ENCODE measurements around the gene TUBGCP6.
A peak's percentile ranks its signal among the peaks of the same experiment; 100 is the strongest.

The TUBGCP6 gene

GRCh38 chr22:50190941-50191741 is 53.7 kb downstream of the TUBGCP6 start:
- no peak for DNase-seq

DNA sequence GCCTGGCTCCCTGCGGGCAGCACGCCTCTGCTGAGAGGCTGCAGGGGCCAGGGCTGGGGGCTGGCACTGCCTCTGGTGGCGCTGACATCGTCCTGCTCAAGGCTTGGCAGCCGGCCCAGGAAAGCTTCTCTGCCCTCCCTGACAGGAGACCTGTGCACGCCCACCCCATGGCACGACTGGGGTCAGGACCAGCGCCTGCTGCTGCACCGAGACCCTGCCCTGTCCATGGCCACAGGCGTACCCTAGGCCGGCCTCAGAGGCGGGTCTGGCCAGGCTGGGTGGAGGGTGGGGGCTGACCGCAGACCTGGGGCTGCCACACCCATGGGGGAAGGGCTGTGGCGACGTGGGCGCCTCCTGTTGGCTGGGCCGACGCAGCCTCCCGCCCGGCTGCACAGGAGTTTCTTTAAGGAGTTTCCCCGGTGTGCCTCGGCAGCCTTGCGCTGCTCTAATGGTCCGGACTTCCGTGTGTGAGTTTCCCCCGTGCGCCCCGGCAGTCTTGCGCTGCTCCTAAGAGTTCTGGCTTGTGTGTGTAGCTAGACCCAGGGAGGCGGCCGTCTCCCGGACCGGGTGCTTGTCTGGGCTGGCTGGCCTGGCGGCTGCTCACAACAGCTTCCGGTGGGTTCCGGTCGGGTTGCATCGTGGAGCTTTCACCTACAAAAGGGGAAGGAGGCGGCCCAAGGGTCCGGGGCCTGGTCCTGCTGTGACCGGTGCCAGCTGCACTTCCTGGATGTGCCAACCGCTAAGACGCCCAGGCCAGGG is 54.5 kb downstream of the TUBGCP6 start:
- peak; percentile 28 for DNase-seq

DNA sequence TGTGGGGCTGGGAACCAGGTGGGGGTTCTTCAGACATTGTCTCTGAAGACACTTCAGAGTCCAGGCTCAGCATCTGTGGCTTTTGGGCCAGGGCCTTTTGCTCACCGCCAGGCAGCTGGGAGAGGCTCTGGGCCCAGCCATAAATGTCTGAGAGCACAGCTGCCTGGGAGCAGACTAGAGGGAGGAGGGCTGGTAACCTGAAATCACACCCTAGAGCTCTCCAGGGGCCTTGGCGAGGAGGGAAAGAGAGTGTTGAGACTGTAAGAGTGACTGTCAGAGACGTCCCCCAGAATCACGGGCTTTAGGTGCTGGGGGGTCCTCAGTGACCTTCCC is 55.0 kb downstream of the TUBGCP6 start:
- DNase-seq: no peak

DNA sequence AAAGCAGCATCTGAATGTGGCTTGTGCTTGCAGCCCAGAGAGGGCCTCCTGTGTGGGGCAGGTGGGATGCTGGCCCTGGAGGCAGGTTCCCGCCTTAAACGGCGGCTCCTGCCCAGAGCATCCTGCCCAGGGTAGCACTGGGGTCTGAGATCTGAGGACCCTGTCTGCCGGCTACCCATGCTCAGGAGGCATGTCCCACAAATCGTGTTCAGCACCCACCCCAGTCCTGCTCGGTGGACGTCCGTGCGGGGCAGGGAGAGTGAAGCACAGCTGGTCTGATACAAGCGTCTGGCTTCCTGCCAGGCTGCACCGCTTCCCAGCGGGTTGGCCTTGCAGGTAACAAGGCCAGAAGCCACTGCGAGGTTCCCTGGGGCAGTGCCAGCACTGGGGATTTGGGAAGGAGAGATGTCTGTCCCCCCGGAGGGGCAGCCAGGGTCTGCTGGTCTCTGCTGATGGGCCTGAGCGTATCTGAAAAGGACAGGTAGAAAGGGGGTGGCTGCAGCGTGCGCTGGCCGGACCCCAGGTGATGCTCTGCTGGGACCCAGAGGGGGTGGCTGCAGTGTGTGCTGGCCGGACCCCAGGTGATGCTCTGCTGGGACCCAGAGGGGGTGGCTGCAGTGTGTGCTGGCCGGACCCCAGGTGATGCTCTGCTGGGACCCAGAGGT is 55.5 kb downstream of the TUBGCP6 start:
- no peak for DNase-seq

- DNase-seq: no peak
Measured at GRCh38 chr22:50188356-50188755, 56.5 kb downstream of the TUBGCP6 start.

DNA sequence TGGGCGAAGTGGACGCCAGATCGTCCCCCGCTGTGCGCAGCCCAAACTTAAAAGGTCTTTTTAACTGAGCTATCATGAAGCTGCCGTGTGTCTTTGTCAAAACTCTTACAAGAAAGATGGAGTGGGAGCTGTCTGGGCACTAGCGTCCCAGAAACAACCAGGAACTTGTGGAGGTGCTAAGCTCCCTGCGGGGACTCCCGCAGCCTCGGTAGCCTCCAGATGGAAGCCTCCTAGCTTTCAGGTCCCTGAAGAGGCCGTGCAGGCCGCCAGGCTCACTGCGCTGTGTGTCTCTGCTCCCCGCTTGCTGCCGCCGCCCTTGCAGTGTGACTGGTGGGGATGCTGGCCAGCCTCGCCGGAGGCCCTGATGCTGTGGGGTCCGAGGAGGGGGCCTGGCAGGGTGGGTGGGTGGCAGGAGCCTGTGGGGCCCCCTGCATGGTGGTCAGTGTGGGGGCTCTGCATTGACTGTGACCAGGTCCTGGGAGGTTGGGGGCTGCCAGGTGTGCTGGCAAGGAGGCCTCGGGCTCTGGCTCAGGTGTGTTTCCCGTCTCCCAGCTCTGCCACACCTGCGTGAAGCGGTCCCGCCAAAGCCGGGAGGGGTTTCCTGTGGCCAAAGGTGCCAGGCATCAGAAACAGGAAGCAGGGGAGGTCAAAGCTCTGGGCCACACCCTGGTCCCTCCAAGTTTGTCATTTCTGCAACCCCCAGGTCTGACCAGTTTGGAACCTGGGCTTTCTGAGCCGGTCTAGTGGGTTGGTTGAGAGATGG is 57.9 kb downstream of the TUBGCP6 start:
- no peak for DNase-seq

GRCh38 chr22:50186181-50186714 is 58.6 kb downstream of the TUBGCP6 start:
- no peak for DNase-seq

DNA sequence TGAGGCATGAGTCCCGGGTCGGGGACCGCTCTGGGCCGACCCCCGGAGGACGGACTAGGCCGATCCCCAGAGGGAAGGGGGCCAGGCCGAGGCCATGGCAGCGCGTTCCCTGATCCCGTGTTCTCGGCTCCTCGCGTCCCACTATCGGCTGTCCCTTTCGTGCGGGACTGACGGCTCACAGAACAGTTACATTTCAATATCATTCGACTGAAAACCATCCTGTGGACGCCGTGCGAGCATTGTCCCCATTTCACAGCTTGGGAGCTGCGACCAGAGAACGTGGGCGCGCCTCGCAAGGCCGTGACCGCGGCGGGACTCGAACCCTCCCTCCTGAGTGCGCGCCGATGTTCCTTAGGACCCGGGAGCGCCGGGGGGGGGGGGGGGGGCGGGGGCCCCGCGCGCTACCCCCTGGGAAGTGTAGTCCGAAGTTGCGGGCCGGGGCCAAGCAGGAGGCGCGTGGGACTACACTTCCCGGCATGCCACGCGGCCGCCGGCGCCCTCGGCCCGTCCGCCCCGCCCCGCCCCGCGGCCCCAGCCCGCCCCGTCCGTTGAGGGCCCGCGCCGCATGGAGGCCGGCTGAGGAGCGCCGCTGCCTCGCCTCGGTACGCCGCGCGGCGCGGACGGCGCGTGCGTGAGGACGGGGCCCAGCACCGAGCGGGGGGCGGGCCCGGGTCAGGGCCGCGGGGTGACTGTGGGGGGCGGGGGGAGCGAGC is 59.3 kb downstream of the TUBGCP6 start, which contains the start of gene TRABD:
Gene TRABD, plus strand, starts transcription at position 539 of the 713 bp plus-strand sequence. CDS start 7,148 bp downstream, outside the sequence.
- peak; percentile 89 for DNase-seq

DNA sequence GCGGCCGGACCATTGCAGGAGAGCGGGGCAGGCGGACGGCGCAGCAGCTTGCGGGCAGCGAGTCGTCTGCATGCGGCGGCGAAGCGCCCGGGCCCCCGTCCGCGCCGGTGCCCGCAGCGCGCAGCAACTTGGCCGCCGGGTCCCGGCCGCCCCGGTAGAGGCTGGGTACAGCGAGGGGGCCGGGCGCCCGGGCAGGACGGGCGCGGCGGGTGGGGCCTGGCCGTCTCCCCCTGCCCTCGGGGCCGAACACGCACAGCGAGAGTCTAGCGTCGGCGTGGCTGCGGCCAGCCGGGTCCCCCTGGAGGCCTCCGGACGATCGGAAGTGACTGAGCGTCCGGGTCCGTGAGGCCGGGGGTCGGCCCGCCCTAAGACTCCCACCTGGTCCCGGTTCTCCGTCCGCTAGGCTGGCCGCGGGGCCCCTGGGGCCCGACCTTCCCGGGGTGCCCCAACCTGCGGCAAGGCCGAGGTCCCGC is 59.9 kb downstream of the TUBGCP6 start:
- no peak for DNase-seq

DNA sequence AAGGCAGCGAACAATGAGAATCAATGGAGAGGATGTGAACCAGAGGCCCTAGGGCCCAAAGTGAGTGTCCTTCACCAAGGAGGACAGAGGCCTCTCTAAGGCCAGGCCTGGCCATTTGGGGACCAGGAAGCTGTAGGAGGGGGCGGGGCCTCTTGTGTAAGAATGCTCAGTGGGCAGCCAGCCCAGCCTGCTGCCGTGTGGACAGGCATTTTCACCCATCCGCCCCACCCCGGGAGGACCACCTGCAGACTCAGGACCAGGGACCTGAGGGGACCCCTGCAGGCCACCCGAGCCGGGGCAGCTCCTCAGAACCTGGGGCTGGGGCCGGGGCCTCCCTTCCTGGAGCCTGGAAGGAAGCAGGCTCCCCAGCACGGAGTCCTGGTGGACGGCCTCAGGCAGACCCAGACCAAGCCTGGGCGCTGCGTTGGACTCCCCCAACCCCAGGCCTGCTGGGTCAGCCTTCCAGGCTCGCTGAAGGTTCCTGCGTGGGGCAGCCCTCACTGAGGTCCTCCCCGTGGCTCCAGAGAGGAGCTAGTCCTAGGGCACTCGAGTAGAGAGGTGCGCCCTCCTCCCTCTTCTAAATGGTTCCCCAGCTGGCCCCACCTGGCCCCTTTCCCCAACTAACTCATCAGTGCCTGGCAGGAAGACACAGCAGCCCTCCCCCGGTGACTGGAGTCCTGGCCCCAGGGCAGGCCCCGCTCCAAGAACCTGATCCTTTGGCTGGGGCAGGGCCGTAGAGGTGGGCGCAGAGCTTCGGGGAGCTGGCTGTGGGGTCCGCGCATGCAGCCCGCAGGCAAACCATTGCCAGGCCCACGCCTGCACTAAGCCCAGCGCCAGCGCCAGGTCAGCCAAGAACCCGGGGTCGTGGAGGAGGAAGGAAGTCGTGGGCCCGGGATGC is 60.6 kb downstream of the TUBGCP6 start:
- DNase-seq: peak; percentile 57

DNA sequence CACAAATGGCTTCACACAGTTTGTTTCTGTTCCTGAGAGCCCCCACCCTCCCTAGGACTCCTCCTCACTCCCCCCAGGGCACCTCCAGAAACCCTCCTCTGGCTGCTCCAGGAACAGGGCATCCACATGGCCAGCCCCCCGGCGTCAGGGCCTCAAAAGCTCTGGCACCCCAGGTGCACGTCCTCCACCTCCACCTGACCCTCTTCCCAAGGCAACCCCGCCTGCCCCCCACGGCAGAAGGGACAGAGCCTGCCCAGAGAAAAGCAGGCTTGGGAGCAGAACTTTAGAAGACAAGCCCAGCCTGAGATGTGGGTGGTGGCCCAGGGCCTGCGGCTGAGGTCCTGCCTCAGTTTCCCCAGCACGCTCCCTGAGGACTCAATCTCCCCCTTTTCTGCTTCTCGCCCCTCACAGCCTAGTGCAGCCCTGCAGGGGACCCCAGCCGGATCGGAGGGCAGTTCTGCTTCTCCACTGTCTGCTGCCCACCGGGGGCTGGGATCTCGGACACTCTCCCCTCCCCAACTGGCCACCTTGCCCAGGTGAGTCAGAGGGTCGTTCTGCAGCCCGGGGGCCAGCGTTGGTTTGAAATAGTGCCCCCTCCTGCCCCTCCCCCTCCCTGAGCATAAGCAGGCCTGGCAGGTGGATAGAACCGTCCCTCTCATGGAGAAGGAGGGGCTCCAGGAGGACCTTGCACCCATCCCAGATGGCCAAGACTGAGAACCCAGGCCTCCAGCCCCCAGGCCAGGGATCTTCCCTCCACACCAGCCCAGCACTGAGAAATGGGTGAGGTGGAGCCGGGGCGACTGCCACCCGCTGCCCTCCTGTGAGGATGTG is 61.5 kb downstream of the TUBGCP6 start:
- no peak for DNase-seq

DNA sequence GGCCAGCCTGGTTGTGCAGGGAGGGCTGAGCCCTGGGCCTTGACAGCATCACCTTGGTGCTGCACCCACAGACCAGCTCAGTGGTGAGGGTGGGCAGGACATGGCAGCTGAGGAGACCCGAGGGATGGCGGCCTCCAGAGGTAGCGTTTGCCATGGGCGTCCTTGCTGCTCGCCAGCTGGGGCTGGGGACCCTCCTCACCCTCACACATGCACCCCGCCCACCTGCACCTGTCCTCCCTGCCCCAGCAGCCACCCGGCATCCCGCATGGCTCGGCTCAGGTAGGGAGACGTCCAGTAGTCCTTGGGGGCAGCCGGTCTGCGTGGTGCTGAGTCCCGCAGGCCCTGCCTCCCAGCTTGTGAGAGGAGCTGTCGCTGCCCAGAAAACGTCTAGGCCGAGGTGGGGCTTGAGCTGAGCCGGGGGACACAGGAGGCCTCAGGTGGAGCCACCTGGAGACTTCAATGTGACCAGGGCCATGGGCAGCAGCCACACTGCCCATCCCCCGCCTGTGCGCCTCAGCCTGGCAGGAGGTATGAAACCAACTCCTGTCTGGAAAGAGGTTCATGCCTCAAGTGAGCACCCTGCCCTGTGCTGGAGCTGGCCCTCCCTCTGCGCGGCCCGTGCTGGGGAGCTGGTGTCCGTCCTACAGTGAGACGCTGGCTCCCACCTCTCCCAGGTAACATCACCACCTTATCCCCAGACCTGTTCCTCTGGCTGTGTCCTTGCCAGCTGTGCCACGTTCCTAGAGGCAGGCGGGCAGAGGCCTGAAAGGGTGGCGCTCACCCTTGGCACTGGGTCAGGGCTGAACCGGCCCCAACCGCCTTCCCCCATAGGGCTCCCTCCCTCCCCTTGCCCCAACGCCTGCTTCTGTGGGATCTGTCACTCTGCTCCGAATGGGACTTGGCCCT is 62.4 kb downstream of the TUBGCP6 start:
- no peak for DNase-seq

DNA sequence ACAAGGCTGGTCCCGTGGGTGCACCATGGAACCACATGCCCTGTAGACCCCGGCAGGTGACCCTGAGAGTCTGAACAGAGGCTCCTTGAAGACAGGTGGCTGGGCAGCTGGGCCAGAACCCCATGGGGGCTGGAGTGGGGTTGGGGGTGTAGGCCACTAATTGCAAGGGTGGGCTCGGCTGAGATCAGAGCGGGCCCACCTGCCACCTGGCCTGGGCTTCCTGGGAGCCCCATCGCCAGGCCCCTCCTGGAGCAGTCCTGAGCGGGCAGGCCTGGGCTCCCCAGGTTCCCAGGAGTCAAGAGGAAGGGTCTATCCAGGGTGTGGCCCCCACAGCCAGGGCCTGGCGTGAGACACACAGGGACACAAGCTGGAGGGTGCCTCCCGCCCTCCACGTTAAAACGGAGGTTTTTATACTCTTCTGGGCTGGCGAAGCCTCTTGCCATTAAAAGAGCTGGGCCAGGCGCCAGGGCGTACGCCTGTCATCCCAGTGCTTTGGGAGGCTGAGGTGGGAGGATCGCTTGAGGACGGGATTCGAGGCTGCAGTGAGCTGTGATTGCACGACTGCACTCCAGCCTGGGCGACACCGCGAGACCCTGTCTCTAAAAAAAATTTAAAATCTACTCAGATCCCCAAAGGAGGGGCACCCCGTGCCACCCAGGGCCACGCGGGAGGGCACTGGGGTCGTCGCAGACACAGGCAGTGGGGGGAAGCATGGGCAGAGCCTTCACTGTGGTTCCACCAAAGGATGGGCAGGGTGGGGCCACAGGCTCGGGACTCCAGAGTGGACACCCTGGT is 63.9 kb downstream of the TUBGCP6 start:
- DNase-seq: no peak

- DNase-seq: no peak
Measured at GRCh38 chr22:50179937-50180726, 64.7 kb downstream of the TUBGCP6 start.

GRCh38 chr22:50178871-50179869 is 65.7 kb downstream of the TUBGCP6 start:
- no peak for DNase-seq

- DNase-seq: no peak
Measured at GRCh38 chr22:50178471-50178864, 66.4 kb downstream of the TUBGCP6 start.
